OCI-LY7 (cell line): Measurements from ENCODE around the gene UGT1A1. TPM values are rescaled to one million over a fixed set of nuclear protein-coding genes. Genes with fewer than 3 reads are reported as not detected.

Experiments used
- BruUV-seq: library from RNA; stranded (reverse); fragments of 400-500 nt; replicated peaks from 2 replicates; lab custom pipeline; 2021; lab: Mats Ljungman, UMichigan
- CTCF ChIA-PET: fragments of 300-600 bp; sonication (Branson Sonifier 250); formaldehyde crosslinking; loops from one replicate; lab custom pipeline; 2022; ENCODE audit warnings: antibody characterized with exemption; ENCODE audit not compliant: unreplicated experiment; lab: Charles Lee
- POLR2A ChIA-PET: fragments of 300-600 bp; sonication (Branson Sonifier 250); formaldehyde crosslinking; loops from one replicate; lab custom pipeline; 2022; ENCODE audit warnings: antibody characterized with exemption; lab: Charles Lee
- DNase-seq: peaks from one replicate; pipeline ENCODE4 v3.0.0-alpha.2; 2015; ENCODE audit warnings: low spot score
- H2AFZ ChIP-seq: fragments of 200-600 bp; sonication (generic), shearing (Covaris generic); 2 replicates; pipeline ENCODE4 v1.6.1; 2014; ENCODE audit warnings: mild to moderate bottlenecking, antibody characterized with exemption, low read length, moderate library complexity
- H3K27ac ChIP-seq: fragments of 200-600 bp; sonication (generic); 2 replicates; pipeline ENCODE4 v1.5.1; 2014; ENCODE audit warnings: mixed run types, low read depth, mild to moderate bottlenecking, moderate library complexity, low read length, inconsistent platforms; ENCODE audit not compliant: poor library complexity, severe bottlenecking
- H3K36me3 ChIP-seq: fragments of 200-600 bp; sonication (generic); 2 replicates; pipeline ENCODE4 v1.6.1; 2014; ENCODE audit warnings: mild to moderate bottlenecking, antibody characterized with exemption, low read length, moderate library complexity, mixed read lengths; ENCODE audit not compliant: insufficient read depth
- H3K4me1 ChIP-seq: fragments of 200-600 bp; sonication (generic); 2 replicates; pipeline ENCODE4 v1.5.1; 2014; ENCODE audit warnings: mild to moderate bottlenecking, low read length; ENCODE audit not compliant: insufficient read depth, poor library complexity, severe bottlenecking
- H3K4me2 ChIP-seq: fragments of 200-600 bp; sonication (generic); 2 replicates; pipeline ENCODE4 v1.6.1; 2014; ENCODE audit warnings: mild to moderate bottlenecking, low read length
- H3K4me3 ChIP-seq: fragments of 200-600 bp; sonication (generic); 2 replicates; pipeline ENCODE4 v1.5.1; 2014; ENCODE audit warnings: mild to moderate bottlenecking, low read depth, low read length; ENCODE audit not compliant: poor library complexity, severe bottlenecking
- H3K79me2 ChIP-seq: fragments of 200-600 bp; sonication (generic); 2 replicates; pipeline ENCODE4 v1.6.1; 2016; ENCODE audit warnings: low read depth, mild to moderate bottlenecking, low read length, moderate library complexity, mixed read lengths; ENCODE audit not compliant: insufficient read depth
- H3K9me2 ChIP-seq: fragments of 200-600 bp; sonication (generic); 2 replicates; pipeline ENCODE4 v1.6.1; 2016; ENCODE audit warnings: mild to moderate bottlenecking, low read length, mixed read lengths; ENCODE audit not compliant: insufficient read depth
- H3K9me3 ChIP-seq: fragments of 200-600 bp; sonication (generic); 2 replicates; pipeline ENCODE4 v1.6.1; 2014; ENCODE audit warnings: mild to moderate bottlenecking, mixed run types, low read length, mixed read lengths
- H4K20me1 ChIP-seq: fragments of 200-600 bp; sonication (generic); 2 replicates; pipeline ENCODE4 v1.6.1; 2014; ENCODE audit warnings: mild to moderate bottlenecking, antibody characterized with exemption, low read length, moderate library complexity, mixed read lengths; ENCODE audit not compliant: insufficient read depth
- EZH2phosphoT487 ChIP-seq: fragments of 200-600 bp; sonication (generic); IDR thresholded peaks from 2 replicates; pipeline ENCODE4 v1.6.1; 2018; ENCODE audit warnings: low read depth, borderline replicate concordance, mild to moderate bottlenecking, mixed run types, antibody characterized with exemption, low read length, moderate library complexity, mixed read lengths
- intact Hi-C: fragments of 100-400 bp; cut with micrococcal nuclease; formaldehyde crosslinking; loops from one replicate; pipeline ENCODE4 v1.10.0; 2022; ENCODE audit not compliant: unreplicated experiment
- total RNA-seq, 2 experiments: library from RNA; depleted of rRNA in 1 of 2; stranded (reverse); fragments of >200 nt in 1 of 2; shearing (Covaris generic) in 1 of 2; gene quantifications; 2 replicates each; pipeline ENCODE4 v1.2.3, GENCODE V29; 2014 to 2022
- TF ChIP-seq, protein P1 (sequence below): fragments of 200-600 bp; sonication (generic); conservative IDR thresholded peaks from 2 replicates; pipeline ENCODE4 v1.5.1; 2014; ENCODE audit warnings: mild to moderate bottlenecking, antibody characterized with exemption, low read length, moderate library complexity, mixed read lengths

Gene UGT1A1
- total RNA-seq, 2 experiments from 2014 or later, result not detected

DNA sequence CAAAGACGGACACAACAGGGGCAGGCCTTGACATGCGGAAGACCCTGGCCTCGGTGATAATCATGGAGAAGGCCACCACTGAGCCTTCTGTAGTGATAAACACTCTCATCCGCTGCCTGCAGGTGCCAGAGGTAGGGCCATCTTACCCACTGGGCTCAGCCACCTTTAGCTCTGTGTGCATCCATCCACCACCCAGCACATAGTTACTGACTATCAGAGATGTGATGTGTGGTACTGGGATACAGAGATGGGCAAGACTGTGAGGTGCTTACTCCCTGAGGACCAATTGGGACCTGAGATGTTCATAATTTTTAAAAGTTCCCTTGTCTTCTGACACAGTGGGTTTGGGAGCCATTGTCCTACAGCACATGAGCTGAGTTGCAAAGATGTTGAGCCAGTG is 19.7 kb downstream of the UGT1A1 start:
- Histone ChIP-seq H3K4me1 (no peaks in the 10 kb centered on the region), H3K4me2 (no peak overlapping the region), H3K9me2 (no peaks in the 10 kb centered on the region), H3K4me3 (no peak overlapping the region), H3K27ac (no peak overlapping the region), H4K20me1 (no peaks in the 10 kb centered on the region), H3K36me3 (no peaks in the 10 kb centered on the region), H3K79me2 (no peaks in the 10 kb centered on the region), H3K9me3 (no peaks in the 10 kb centered on the region), H2AFZ (no peak overlapping the region)
- intact Hi-C loops, result no loop called here
- no TSS peak for BruUV-seq
- ChIA-PET POLR2A (interaction anchor here (1.0 kb wide), 1 partner anchor 125 kb away, joined by 4 read pairs; no protein-coding TSS in a partner anchor), CTCF (no interaction called here)
- TF ChIP-seq EZH2phosphoT487, result no peak
- TF ChIP-seq, protein P1, sequence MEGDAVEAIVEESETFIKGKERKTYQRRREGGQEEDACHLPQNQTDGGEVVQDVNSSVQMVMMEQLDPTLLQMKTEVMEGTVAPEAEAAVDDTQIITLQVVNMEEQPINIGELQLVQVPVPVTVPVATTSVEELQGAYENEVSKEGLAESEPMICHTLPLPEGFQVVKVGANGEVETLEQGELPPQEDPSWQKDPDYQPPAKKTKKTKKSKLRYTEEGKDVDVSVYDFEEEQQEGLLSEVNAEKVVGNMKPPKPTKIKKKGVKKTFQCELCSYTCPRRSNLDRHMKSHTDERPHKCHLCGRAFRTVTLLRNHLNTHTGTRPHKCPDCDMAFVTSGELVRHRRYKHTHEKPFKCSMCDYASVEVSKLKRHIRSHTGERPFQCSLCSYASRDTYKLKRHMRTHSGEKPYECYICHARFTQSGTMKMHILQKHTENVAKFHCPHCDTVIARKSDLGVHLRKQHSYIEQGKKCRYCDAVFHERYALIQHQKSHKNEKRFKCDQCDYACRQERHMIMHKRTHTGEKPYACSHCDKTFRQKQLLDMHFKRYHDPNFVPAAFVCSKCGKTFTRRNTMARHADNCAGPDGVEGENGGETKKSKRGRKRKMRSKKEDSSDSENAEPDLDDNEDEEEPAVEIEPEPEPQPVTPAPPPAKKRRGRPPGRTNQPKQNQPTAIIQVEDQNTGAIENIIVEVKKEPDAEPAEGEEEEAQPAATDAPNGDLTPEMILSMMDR, result no peak
- DNase-seq, result no peak

DNA sequence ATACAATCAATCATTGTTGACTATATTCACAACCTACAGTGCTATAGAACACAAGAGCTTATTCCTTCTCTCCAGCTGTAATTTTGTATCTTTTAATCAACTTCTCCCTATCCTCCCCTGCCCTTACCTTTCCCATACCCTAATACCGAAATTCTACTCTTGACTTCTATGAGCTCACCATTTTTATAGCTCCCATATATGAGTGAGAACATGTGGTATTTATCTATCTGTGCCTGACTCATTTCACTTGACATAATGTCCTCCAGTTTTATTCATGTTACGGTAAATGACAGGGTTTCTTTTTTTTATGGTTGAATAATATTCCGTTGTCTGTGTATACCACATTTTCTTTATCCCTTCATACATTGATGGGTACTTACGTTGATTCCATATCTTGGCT is 20.7 kb downstream of the UGT1A1 start:
- no TSS peak for BruUV-seq
- intact Hi-C loops, result no loop called here

DNA sequence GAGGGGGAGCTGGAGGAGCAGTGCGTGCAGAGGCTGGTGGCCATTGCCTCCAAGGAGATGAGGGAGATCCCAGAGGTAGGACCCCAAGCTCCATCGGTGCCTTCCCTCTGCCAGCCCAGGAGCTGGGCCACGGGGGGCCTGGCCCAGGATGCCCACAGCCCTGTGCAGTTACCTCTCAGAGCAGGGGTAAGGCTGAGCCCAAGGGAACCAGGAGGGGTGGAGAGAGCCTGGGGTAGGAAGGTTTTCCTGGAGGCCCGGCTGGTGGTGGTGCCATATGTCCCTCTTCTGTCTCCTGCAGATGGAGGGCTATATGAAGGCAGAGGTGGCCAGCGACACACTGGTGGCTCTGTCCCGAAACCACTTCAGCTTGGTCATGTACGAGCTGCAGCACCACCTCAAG is 29.5 kb downstream of the UGT1A1 start:
- ChIA-PET POLR2A (interaction anchor here (0.7 kb wide), 1 partner anchor 8 kb away, joined by 3 read pairs; no protein-coding TSS in a partner anchor), CTCF (no interaction called here)
- DNase-seq, result no peak
- no peaks in the 10 kb centered on the region for H4K20me1 ChIP-seq
- H3K9me2 ChIP-seq, result no peaks in the 10 kb centered on the region
- H3K27ac ChIP-seq, result no peak overlapping the region
- no peaks in the 10 kb centered on the region for H3K36me3 ChIP-seq
- H3K4me1 ChIP-seq, result no peaks in the 10 kb centered on the region
- no peak overlapping the region for H2AFZ ChIP-seq
- H3K4me3 ChIP-seq, result no peak overlapping the region
- TF ChIP-seq, protein P1, result no peak
- no peak for TF ChIP-seq EZH2phosphoT487
- H3K4me2 ChIP-seq, result no peak overlapping the region
- H3K79me2 ChIP-seq, result no peaks in the 10 kb centered on the region
- BruUV-seq, result no TSS peak
- intact Hi-C loops, result no loop called here
- H3K9me3 ChIP-seq, result no peaks in the 10 kb centered on the region

More for the DNA sequence above, 20.7 kb downstream of the UGT1A1 start:
- no peak overlapping the region for H3K27ac ChIP-seq
- H3K9me3 ChIP-seq, result no peaks in the 10 kb centered on the region
- ChIA-PET POLR2A (interaction anchor here (1.0 to 1.3 kb wide), 2 partner anchors 10 to 126 kb away, joined by 4 read pairs; no protein-coding TSS in a partner anchor), CTCF (no interaction called here)
- no peak for TF ChIP-seq EZH2phosphoT487
- TF ChIP-seq, protein P1, result no peak
- no peaks in the 10 kb centered on the region for H4K20me1 ChIP-seq
- H2AFZ ChIP-seq, result no peak overlapping the region
- no peak for DNase-seq
- H3K79me2 ChIP-seq, result no peaks in the 10 kb centered on the region
- H3K4me3 ChIP-seq, result no peak overlapping the region
- H3K4me2 ChIP-seq, result no peak overlapping the region
- H3K4me1 ChIP-seq, result no peaks in the 10 kb centered on the region
- H3K36me3 ChIP-seq, result no peaks in the 10 kb centered on the region
- H3K9me2 ChIP-seq, result no peaks in the 10 kb centered on the region
